GM21381 (cell line): ENCODE results near the gene TBC1D10A.

Experiments used
- ATAC-seq: cut with Tn5 transposase; IDR thresholded peaks from one replicate; pipeline ENCODE4 v1.9.1; 2021; ENCODE audit warnings: mild to moderate bottlenecking, moderate library complexity; ENCODE audit not compliant: unreplicated experiment

Gene TBC1D10A

DNA sequence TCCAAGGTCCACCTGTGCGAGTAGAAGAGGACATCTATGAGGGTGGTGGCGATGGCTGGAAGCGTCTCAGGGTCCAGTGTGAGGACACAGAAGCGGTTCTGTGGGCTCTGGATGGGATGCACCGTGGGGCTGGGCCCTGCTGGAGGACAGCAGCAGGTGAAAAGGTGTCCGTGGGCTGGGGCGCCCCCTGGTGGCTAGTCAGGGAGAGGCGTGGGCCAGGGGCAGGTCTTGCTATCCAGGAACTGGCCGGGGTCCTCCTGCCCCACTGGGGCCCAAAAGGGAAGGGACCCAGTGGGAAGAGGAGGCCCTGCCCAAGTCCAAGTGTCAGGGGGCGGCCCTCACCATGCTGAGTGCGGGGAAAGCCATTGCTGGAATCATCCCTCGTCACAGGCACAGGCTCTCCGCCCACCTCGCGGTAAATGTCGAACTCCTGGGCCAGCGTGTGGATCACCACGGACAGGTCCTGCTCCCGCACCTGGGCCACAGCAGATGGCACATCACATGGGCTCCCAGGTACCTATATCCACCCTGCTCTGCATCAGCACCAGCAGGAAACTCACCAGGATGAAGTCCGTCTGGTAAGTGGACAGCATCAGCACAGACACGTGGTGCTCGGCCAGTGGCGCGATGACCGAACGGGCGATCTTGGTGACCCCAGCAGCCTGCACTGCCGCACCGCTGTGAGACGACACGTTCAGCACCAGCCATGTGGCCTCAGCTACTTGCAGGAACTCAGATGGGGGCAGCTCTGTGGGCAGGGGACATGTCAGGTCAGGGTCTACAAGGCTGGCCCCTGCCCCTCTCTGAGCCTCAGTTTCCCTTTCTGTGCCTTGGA, 39.7 kb downstream of the TBC1D10A start:
- ATAC-seq, result no peak

DNA sequence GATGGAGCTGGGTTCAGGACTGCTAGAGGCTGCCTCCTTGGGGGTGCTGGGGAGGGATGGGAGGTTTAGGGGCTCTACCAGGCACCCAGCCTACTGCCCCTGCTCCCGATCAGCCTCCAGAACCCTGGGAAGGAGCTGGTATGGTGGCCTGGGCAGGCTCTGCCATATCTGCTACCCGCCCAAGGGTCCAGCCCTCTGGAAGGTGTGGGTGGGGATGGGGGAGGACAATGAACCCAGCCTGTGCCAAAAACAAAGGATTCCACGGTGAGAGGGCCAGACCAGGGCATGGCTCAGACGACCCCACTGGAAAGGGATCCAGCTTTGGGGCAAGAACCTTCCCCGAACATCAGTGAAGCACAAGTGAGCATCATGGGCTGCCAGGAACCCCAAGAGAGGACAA, 40.4 kb downstream of the TBC1D10A start:
- ATAC-seq, result no peak

DNA sequence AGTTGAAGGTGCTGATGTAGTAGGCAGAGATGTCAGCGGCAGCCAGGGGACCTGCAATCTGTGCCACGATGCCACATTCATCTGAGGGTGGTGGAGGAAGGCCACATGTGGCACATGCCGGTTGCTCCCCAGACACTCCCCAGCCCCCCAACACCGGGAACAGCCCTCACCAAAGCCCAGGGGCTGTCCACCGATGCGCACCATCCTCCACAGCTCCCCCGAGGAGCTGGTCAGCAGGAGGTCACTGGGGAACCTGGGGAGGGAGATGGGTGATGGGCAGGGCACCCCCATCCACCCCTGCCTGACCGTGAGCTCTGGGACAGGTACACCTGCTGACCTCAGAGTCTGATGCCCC, 40.9 kb downstream of the TBC1D10A start:
- ATAC-seq, result no peak

DNA sequence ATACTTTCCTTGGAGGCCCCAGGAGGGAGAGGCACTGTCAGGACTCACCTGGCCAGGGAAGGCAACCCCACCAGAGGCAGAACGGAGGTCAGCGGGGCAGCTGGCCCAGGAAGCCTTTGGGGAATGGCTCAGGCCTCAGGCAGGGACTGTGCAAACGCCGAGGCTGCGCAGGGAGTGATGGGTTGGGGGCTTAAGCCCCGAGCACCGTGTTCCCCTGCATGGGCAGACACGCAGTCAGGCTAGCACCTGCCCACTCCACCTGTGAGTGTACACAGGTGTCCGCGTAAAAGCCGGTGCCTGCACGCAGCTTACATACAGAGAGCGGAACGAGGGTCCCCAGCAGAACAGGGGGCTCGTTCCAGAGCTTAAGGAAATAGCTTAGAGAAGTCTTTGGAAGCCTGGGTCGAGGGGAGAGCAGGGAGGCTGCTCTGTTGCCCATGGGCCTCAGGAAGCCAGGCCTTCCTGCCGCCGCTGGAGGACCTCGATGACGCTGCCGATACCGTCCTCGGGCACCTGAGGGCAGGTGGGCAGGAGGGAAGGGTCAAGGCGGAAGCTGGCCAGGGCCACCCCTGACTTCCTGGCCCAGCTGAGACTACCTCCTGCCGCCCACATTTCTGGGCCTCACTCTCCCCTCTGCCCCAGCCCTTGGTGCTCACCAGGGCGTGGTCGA, 41.4 kb downstream of the TBC1D10A start:
- no peak for ATAC-seq

DNA sequence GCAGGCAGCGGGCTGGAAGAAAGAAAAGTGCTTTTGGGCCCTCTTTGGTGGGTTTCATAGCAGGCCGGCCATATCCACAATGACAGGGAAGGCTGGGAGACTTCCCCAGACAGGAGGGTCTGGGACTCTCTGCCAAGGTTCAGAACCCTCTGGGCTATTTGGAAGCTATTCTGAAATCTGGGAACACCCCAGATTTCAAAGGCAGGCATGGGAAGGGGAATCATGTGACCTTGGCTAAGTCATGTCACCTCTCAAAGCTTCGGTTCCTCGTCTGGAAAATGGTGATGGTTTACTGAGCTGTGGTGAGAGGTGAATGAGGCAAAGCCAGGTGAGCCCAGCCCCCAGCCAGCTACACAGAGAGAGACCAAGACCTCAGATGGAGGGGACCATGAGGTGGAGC, 42.1 kb downstream of the TBC1D10A start:
- no peak for ATAC-seq

DNA sequence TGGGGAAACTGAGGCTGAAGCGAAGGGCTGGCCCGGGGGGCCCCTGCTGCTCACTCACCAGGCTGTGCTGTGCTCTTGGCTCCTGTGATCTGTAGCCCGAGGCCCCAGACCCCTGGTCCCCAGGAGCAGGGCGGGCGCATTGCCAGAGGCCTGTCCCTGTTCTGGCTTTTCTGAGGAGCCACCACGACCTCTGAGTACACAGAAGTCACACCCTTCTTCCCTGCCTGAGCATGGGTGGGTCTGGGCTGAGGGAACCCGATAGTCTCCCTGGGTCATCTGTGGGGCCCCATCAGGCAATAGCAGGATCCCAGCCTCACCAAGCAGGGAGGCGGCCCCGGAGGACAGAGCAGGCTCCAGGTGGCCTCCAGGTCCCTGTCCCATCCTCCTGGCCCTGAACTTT, 42.6 kb downstream of the TBC1D10A start:
- ATAC-seq, result no peak

DNA sequence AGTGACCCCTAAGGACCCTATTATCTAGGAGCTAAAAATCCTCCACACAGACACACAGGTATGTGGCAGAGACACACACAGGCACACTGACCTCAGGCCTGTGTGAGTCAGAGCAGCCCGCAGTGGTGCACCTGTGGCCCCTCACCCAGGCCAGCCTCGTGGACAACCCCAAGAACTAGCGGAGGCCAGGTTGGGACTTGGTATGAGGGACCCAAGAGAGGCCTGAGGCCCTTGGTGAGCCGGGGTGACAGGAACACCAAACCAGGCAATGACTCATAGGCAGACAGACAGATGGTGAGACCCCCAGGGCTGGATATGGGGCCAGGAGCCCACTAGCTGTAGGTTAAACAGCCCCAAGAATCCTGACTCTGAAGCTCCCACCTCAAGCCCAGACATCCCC, 43.4 kb downstream of the TBC1D10A start:
- ATAC-seq, result no peak

DNA sequence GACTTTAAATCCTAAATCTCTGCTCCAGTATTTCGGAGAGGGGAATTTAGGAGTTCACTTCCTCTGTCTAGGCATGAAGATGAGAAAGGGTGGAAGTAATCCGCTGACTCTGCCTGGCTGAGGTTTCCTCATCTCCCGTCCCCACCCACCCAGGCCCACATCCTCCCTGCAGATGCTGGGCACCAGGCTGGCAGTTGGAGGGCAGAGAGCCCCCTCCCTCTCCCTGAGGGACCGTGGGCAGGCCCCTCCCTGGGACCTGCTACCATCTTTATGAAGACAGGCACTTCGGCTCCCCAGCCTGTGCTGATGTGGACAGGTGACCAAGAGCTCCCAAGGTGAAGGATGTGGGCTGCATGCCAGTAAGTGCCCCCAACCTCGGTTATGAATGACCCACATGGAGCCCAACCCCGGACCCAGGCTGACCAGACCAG, 44.1 kb downstream of the TBC1D10A start:
- ATAC-seq, result no peak

DNA sequence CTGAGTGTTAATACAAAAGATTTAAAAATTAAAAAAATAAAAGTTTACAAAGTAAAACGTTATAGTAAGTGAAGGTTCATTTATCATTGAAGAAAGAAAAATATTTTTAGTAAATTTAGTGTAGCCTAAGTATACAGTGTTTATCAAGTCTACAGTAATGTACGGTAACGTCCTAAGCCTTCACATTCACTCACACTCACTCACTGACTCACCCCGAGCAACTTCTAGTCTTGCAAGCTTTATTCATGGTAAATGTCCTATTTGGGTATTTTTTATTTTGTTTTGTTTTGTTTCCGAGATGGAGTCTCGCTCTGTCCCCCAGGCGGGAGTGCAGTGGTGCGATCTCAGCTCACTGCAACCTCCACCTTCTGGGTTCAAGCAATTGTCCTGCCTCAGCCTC, 46.2 kb downstream of the TBC1D10A start:
- ATAC-seq, result no peak

DNA sequence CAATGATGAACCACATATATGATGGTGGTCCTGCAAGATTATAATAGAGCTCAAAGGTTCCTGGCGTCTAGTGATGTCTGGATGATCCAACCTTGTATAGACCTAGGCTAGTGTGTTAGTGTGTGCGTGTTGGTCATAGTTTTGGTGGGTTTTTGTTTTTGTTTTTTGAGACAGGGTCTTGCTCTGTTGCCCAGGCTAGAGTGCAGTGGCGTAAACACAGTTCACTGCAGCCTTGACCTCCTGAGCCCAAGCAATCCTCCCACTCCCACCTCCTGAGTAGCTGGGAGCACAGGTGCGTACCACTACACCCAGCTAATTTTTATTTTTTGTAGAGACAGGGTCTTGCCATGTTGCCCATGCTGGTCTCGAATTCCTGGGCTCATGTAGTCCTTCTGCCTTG, 46.8 kb downstream of the TBC1D10A start:
- ATAC-seq, result no peak

DNA sequence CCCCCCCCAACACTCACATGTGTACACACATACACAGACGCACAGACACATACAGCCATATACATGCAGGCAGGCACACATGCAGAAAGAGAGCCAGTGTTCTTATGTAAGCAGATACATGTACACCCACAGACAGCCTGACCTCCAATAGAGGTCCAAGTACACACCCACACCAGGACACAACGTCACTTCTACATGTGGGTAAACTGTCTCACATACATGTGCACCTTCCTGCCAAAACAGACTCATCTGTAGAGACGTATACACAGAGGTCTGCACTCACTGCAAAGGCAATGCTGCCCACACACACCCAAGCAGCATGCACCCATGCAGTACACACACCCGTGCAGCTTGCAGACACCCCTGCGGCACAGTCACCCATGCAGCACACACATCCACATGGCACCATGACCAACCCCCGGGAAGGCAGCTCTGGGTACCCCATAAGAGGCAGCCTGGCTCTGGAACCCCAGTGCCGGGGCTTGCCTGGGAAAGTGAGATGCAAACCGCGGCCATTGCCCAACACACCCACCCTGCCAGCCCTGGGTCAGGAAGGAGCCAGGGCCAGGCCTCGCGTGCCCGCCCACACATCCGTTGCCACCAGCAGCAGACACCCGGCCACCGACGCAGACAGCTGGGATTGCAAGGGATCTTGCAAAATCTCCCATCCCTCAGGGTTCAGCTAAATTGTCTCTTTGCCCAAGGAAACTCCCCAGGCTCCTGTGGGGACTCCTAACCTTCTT, 47.5 kb downstream of the TBC1D10A start:
- no peak for ATAC-seq

DNA sequence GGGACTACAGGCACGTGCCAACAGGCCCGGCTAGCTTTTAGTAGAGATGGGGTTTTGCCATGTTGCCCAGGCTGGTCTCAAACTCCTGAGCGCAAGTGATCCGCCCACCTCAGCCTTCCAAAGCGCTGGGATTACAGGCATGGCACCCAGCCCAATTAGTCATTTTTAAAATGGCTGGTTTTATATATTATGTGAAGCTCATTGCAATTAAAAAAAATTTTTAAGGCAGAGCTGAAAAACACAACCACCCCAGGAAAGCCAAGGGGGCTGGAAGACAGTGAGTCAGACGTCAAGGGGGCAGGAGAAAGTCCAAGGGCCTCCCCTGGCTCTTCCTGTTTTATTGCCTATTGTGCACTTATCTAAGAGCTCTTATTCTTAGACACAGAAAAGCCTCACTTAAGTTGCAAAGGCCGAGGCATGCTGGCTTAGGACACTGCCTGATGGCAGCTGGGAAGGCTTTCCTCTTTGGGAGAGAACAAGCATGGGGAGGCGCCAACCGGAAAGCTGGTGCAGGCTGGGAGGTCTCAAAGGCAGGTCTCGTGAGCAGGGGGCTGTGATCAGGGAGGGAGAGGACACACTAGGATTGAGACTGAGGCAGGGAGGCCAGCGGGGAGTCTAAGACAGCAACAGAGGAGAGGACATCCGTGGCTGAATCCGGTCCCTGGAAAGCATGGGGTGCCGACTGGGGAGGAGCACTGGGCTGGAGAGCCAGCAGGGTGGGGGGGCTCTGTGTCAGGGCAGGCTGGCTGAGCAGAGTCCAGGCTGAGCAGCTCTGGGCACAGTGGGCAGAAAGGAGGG, 49.0 kb downstream of the TBC1D10A start:
- no peak for ATAC-seq

DNA sequence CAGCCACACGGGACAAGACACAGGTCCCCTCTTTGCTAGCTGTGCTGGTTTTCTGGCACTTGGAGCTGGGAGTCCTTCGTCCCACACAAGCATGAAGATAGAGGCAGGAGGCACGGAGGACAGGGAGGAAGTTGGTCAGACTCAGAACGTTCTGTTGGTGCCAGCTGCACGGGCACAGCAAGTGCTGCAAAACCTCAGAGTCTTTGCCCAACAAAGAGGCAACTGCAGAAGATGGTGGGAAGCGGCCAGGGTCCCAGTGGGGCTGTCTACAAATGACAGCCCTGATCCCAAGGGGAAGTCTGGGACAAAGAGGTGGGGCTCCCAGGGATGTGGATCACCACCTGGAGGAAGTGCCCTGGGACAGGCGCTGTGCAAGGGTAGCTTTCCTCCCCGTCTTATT, 50.7 kb downstream of the TBC1D10A start:
- no peak for ATAC-seq

DNA sequence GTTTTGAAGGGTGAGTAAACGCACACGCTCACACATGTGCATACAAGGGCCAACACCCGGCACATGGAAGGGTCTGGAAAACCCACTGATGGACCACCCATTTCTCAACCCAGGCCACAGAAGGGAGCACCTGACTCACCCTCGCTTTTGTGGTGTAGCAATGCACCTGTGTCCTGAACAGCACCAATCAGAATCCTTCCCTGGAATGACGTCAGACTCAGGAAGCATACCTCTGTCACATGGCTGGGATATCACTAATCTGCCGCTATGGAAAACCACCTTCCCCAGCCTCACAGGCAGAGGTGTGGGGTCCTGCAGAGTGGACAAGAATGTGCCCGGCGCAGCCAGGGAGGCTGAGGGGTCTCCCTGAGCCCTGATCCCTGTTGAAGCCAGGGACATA, 51.1 kb downstream of the TBC1D10A start:
- no peak for ATAC-seq

DNA sequence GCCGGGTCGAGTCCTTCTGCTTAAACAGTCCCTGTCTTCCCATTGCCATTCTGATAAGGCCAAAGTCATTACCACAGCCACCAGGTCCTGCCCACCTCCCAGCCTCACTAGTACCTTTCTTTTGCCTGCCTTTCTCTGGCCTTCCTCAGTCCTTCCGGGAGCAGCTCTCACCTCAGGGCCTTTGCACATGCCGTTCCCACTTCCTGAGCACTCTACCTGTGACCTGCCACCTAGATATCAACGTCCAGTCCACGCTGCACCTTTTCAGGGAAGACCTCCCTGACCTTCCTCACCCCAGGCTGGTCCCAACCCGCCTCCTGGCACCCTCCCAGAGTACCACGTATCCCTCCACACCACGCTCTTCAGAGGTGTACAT, 52.3 kb downstream of the TBC1D10A start:
- no peak for ATAC-seq

DNA sequence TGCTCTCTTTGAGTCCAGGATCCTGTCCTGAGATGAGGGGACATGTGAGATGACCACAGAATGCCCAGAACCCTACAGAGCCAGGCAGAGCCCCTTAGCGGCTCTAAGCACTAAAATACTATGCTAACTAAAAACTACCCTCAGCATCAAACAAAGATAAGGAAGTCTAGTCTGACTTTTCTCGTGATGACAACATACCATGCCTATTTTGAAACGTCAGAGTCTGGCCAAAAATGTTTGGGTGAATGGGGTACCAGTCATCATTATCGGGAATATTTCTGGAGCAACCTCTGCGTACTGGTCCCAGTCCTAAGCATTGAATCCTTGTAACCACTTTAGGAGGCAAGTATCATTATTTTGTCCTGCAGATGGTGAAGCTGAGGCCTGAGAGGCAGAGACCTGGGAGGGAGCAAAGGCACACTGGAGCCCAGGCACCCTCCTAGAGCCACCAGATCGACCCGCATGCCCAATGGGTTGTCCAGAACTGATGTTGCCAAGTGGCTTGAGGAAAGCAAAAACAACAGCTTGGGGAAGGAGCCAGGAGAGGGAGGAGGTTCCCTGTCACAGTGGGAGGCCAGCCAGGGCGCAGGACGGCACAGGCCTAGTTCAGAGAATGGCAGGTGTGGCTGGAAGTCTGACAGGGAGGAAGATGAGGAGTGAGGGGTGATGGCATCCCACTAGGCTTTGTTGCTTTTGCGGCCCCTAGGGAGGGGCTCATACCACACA, 52.9 kb downstream of the TBC1D10A start:
- ATAC-seq, result no peak

DNA sequence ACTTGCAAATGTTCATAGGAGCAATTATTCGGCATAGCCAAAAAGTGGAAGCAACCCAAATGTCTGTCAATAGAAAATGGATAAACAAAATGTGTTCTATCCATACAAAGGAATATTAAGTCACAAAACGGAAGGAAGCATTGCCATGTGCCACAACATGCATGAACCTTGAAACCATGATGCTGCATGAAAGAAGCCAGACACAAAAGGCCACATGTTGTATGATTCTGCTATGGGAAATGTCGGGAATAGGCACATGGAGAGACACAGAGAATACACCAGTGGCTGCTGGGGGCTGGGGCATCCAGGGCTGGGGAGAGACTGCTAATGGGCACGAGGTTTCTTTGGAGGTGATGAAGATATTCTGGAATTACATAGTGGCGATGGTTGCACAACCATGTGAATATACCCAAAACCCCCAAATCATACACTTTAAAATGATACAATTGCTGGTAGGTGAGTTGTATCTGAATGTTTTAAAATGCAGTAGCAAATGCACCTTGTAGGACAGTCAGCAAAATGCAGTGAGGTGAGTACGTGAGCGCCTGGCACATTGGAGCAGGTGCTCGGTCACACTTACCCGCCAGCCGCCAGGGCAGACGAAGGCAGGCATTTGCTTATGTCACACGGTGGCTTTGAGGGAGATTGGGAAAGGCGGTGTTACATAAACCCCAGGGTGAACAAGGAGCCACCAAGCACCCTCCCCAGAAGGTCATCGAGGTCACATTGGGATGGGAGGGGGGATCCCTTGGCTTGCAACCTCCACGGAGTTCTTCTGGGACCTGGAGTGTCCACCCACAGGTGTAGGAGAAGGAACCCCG, 53.8 kb downstream of the TBC1D10A start:
- no peak for ATAC-seq

DNA sequence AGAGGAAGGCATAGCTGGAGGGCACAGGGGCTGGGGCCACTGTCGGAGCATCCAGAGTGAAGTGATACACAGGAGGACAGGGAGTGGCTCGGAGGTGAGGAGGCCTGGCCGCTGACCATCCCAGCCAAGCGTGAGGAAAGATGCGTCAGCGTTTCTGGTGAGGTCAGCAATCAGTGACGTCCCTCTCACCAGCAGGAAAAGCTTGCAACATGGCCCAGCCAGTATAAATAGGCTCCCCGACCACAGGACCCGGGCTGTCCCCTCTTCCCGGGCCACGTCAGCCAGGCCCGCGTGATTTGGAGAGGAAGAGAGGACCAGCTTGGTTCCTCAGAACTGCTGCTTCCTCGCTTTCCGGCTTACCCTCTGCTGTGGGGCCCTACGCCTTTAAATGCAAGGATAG, 55.9 kb downstream of the TBC1D10A start:
- no peak for ATAC-seq

DNA sequence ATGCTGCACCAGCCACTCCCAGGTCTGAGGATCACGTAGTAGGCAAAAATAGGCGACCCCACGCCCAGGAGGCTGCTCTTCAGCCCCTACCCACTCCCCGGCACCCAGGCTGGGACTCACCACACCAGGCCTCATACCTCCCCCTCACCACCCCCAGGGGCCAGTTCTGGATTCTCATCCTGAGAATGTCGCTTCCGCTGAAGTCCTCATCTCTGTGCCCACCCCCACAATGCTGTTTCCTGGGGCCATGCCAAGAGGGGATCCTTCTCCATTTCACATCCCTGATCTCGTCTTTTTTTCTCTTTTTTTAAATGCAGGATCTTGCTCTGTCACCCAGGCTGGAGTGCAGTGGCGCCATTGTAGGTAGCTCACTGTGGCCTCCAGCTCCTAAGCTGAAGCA, 58.4 kb downstream of the TBC1D10A start:
- ATAC-seq, result no peak
